GOT3 (cell line): ENCODE data around the gene SSR2.

Experiments used
- DNase-seq: peaks from one replicate; lab custom pipeline; 2025; ENCODE audit warnings: mixed read lengths; lab: John Stamatoyannopoulos, UW

Gene SSR2

GRCh38 chr1:156020293-156021092 lies at the start of gene SSR2:
Gene SSR2, minus strand, starts transcription at chr1:156020951. Its CDS starts 784 bp downstream, at chr1:156020167.
- peak; percentile 43 for DNase-seq

DNA sequence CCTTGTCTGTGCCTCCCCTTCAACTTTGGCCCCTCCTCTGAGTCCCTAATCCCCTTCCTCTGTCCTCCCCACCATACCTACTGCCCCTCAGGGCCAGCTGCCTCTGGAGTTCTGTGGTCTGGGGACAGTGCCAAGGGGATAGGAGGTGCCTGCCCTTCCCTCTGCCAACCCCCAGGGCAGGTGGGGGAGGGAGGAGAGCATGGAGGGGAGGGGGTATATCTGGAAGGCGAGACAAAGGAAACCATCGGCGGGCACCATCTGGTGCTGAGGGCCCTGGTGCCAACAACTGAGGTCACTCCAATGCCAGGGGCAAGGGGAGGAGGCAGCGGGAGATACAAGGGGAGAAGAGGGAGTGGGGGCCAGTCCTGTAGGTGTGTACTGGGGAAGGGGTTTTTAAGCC lies 49.8 kb upstream of the SSR2 start:
- DNase-seq = no peak

DNA sequence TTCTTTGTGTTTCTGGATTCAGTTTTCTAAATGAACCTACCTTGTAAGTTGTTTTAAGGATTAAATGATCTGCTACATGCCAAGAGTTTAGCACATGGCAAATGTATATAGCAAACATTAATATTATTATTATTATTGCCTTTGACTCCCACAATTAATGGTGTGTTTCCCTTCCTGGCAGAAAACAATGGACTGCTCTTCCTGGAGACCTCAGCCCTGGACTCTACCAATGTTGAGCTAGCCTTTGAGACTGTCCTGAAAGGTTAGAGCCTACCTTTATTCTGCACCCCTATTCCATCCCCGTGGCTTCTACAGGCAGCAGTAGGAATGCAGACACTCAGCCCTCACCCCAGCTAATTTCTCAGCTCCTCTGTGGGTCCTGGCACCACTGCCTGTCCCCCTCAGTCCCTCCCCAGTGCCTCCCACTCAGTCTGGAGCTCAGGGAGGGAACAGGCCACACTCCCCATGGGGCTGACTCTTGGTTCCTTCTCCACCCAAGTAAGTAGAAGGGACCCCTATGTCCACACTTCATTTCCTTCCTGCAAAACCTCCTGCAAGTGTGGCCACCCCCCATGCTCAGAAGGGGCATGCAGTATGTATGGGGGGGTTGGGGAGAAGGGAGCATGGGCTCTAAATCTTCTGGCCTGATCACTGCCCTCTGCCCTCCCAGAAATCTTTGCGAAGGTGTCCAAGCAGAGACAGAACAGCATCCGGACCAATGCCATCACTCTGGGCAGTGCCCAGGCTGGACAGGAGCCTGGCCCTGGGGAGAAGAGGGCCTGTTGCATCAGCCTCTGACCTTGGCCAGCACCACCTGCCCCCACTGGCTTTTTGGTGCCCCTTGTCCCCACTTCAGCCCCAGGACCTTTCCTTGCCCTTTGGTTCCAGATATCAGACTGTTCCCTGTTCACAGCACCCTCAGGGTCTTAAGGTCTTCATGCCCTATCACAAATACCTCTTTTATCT lies 49.0 kb upstream of the SSR2 start:
- DNase-seq = no peak

DNA sequence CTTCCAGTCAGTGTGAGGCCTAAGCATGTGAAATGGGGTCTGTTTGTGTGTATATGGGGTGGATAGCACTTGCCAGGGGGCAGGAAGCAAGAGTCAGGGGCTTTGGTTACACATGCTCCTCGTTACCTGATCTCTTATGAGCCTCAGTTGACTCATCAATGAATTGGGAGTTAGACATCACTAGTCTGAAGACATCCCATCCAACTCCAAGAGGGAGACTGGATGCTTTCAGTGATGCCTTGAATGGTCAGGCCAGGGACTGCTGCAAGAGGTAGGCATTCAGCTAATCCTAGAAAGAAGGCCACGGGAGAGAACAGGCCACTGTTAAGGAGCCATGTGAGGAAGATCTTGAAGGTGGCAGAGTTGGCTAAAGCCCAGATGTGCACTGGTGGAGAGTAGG lies 46.5 kb upstream of the SSR2 start:
- DNase-seq = no peak

- no peak for DNase-seq
Measured at GRCh38 chr1:156065871-156066270, 45.1 kb upstream of the SSR2 start.

DNA sequence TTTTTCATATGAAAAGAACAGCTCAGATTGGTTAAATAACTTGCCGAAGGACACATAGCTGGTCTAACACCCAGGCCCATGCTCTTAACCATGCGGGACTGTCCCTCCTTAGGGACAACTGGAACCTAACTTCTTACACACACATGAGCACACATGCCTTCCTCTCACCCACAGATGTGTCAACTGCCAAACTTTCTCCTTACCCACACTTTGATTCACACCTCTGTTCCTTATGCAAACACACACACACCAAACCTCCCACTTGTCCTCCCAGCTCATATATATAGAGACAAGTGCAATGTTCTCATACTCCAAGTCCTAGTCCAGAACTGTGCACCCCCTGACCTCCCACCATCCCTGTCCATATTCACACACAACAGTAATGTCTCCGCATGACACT lies 44.5 kb upstream of the SSR2 start:
- DNase-seq = no peak

- DNase-seq = no peak
Measured at GRCh38 chr1:156064615-156065014, 43.9 kb upstream of the SSR2 start.

GRCh38 chr1:156063997-156064285 lies 43.2 kb upstream of the SSR2 start:
- no peak for DNase-seq

GRCh38 chr1:156062189-156062588 lies 41.4 kb upstream of the SSR2 start:
- DNase-seq = no peak

DNA sequence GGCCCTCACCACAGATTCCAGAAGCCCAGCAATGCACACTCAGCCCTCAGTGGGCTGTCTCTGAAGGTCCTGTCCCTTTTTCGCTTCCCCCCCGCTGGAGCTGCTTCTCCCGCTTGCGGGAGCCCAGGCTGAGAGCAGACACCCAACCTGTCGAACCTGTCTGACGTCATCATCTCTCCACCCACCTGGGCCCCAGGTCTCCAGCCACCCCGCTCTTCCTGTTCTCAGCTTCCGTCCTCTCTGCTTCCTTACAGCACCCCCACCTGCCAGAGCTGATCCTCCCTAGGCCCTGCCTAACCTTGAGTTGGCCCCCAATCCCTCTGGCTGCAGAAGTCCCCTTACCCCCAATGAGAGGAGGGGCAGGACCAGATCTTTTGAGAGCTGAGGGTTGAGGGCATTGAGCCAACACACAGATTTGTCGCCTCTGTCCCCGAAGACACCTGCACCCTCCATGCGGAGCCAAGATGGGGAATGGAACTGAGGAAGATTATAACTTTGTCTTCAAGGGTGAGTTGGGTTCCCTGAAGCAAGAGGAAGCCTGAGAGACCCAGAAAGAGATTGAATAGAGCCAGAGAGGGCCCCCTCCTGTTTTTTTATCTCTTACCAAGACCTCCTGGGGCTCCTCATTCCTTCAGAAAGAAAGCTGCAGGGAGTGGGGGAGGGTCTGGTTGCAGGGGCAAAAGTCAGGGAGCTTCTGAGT lies 40.3 kb upstream of the SSR2 start, which contains the start of gene RAB25:
Gene RAB25 (plus strand): TSS at position 224 of the 700 bp plus-strand sequence. CDS start 241 bp downstream, at position 465.
- DNase-seq = no peak

DNA sequence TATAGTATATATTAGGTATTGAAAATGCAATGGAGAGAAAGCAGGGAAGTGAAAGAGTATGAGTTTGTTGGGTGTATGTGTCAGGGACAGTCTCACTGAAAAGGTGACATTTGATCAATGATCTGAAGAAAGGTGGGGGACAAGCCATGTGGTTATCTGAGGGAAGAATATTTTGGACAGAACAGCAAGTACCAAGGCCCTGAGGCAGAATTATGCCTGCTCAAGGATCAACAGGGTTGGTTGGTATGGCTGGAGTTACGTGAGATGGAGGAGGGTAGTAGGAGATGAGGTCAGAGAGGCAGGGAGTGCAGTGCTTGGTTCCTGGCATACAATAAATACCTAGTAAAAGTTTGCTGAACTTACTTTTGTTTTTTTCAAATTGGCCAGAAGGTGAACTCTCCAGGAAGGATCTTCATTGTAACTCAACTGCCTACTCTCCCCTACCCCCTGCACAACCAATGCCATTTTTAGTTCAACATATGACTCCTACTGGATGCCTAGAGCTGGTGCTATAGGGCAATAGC lies 35.6 kb upstream of the SSR2 start:
- no peak for DNase-seq

DNA sequence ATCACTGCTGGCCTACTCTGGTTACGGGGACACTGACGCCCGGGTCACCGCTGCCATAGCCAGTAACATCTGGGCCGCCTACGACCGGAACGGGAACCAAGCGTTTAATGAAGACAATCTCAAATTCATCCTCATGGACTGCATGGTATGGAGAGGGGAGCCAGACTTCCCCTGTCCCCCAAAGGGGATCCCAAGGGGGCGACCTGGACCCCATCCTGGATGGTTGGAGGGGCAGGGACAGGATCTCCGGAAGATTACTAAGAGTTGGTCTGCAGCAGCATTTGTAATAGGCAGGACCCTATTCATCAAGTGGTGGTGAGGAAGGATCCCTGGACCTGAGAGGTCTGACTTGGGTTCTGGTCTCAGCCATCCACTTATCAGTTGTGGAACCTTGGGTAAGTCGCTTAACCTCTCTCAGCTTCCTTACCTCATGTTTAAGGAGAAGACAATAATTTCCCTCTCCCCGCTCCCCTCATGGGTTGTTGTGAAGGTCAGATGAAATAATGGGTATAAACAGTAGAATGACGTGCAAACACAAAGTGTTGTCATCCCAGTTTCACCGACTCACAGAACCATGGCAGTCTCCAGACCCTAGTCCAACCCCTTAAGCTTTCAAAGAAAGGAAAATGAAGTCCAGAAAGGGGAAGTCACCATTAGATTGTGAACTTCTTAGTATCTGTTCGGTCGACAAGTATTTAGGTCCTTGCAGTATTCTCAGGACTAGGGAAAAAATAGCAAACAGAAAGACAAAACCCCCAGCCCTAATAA lies 34.7 kb upstream of the SSR2 start:
- DNase-seq = no peak

GRCh38 chr1:156054500-156055280 lies 33.9 kb upstream of the SSR2 start, which contains the start of gene LAMTOR2:
Gene LAMTOR2, plus strand, starts transcription at chr1:156054782. Its CDS starts 108 bp downstream, at chr1:156054890.
- peak; percentile 90 for DNase-seq

DNA sequence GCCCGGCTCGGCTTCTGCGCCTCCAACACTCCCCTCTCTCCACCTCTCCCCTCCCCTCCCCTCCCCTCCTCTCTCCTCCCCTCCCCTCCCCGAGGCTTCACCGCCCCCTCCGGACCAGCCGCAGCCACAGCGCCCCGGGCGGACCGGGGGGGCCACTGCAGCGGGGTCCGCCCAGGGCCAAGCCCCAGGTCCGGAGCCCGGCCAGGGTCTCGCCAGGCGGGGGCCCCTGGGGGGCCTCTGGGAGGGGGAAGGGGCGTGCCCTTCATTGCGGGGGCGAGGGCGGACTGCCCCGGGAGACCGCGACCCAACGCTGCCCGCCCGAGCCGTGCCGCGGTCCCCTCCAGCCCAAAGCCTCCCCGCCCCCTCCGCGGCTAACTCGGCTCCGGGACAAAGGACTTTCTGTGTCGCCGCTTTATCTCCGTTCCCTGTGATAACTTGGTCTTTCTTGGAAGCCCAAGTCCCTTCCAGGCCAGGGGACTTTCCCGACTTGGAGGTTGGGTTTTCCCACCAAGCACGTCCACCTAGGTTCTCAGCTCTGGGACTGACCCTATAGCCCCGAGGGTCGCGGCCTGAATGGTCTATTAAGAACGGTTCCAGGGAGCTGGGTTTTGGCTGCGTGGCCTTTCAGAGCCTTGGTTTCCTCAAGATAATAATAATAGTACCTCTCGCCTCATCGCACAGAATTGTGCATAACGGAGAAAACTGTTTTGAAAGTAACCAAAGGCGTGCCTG lies 33.2 kb upstream of the SSR2 start, which contains the start of gene UBQLN4:
Gene UBQLN4 (minus strand): TSS at position 31 of the 732 bp plus-strand sequence. CDS start 97 bp downstream, outside the sequence.
- DNase-seq = peak; percentile 62

DNA sequence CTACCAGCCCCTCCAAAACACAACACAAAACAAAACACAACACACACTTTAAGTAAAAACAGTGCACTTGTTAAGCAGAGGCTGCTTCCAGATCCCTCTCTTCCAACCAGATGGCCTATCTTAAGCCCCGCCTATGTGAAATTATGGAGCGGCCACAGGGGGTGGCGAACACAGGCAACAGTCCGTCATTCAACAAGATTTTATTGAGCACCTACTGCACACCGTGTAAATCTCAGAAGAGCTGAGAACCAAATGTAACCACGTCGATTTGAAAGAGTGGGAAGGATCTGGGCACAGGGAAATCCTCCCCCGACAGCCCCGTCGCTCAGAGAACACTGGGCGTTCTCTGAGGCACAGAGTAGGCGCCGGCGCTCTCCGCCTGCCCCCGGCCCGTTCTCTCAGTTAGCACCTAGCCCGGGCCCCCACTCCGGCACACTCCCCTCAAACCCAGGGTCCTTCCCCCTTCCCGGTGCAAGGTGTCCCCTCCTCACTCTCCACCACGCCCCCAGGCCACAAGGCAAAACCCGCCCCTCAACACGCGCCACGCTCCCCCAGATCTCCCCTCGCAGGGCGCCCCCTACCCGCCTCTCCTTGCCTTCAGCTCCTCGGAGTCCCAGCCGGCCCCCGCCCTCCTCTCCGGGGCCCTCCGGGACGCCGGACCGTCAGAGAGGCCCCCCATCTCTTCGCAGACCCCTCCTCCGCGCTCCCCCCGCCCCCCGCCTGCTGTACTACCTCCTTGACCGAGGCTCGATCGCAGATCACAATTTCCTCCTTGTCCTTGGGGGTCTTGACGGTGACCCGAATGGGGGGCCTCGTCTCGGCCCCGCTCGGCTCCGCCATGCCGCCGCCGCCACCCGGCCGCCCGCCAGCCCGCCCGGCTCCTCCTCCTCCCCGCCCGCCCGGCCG lies 32.4 kb upstream of the SSR2 start:
- no peak for DNase-seq

DNA sequence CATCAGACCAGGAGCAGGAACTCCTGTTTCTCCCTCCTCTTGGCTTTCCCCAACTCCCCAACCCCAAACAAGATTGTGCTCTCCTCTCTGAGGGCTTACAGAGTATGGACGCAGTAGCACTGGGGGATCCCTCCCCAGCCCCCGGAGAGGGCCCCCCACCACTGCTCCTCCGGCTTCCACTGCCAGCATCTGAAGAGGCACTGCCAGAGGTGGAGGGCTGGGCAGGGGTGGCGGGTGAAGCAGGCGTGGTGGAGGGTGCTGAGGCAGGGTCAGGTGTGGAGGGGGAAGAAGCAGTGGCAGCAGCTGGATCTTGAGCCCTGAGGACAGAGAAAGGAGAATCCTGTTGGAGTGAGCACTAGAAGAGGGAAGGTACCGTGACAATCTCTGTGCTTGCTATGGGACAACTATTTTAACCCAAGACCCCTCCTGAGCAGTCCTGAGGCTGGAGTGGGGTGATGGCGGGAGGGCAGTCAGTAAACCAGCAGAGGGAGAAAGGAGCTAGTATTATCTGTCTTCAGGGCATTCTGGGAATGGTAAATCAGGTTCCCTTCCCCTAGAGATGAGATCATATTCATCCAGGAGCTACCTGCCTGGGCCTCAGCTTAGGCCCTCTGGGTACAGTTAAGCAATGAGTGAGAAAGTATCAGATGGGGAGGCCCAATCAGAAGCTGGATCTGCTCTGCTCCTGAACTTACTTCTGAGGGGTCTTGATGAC lies 30.4 kb upstream of the SSR2 start:
- DNase-seq = no peak

DNA sequence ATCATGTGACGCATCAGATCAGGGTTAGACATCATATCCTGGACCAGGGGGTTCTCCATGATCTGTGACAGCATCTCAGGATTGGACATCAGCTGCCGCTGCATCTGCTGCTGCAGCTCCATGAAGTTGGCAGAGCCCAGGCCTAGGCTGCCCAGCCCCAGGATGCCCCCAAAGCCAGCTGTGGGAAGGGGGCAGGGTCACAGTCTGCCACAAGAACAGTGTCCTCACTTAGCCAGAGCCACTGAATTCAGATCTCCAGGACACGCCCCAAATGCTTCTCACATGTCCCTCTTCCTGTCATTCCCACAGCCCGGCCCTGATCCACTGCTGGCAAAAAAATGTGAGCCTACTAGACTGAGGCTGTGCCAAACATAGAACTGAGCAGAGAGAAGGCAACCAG lies 29.6 kb upstream of the SSR2 start:
- DNase-seq = no peak
